ENCODE data around the gene ATP6AP1. TPM values are rescaled to one million over a fixed set of nuclear protein-coding genes. Genes with fewer than 3 reads are reported as not detected.
A peak's percentile ranks its signal among the peaks of the same experiment; 100 is the strongest.

ATP6AP1 gene
- total RNA-seq, 1 experiment from 2014 or later: 112 TPM

- no peaks in the 10 kb centered on the region for H3K36me3 ChIP-seq (ENCODE audit: control insufficient read depth, insufficient read depth, low read length)
- H3K9me3 Mint-ChIP-seq (ENCODE audit: unreplicated experiment): no peaks in the 10 kb centered on the region
- CTCF ChIA-PET: no interaction called here
- peaks cover 8% of the 10 kb centered on the region for H3K36me3 Mint-ChIP-seq (ENCODE audit: insufficient read depth, unreplicated experiment)
- peak overlapping the region; percentile 72 for H3K4me3 ChIP-seq (ENCODE audit: low read depth, low read length)
- no peaks in the 10 kb centered on the region for H3K9me3 ChIP-seq
- H3K4me1 Mint-ChIP-seq (ENCODE audit: low read depth, unreplicated experiment): no peaks in the 10 kb centered on the region
- no peaks in the 10 kb centered on the region for H3K4me1 ChIP-seq
- H3K27me3 ChIP-seq (replicated peaks; ENCODE audit: control insufficient read depth, insufficient read depth, low read length): no peaks in the 10 kb centered on the region
- POLR2A ChIA-PET: no interaction called here
- H3K4me3 Mint-ChIP-seq (ENCODE audit: unreplicated experiment): peak overlapping the region; percentile 77
- no peak for TF ChIP-seq CTCF (IDR thresholded peaks at IDR 0.05; ENCODE audit: insufficient read depth in 1 of 2, low read depth in 1 of 2, low read length in 1 of 2, severe bottlenecking in 1 of 2, unreplicated experiment in 1 of 2)
- no peaks in the 10 kb centered on the region for H3K27me3 Mint-ChIP-seq (ENCODE audit: insufficient read depth, unreplicated experiment)
- H3K27ac Mint-ChIP-seq (ENCODE audit: unreplicated experiment): no peak overlapping the region
- intact Hi-C loops (cut with micrococcal nuclease; ENCODE audit: unreplicated experiment): no loop called here
- BruUV-seq (replicated peaks): no TSS peak
- no peak for DNase-seq
These were observed 8.0 kb downstream of the ATP6AP1 start for GRCh38 chrX:154436374-154436982.

GRCh38 chrX:154436983-154437752 is 8.7 kb downstream of the ATP6AP1 start, which contains the start of gene GDI1:
Gene GDI1 (plus strand): TSS chrX:154437154. CDS start chrX:154437255, 101 bp downstream.
- H3K4me3 Mint-ChIP-seq (ENCODE audit: unreplicated experiment): peak within 1 kb of the TSS; percentile 77
- H3K4me1 Mint-ChIP-seq (ENCODE audit: low read depth, unreplicated experiment): no peaks in the 10 kb centered on the region
- Histone ChIP-seq H3K27me3 (replicated peaks; ENCODE audit: control insufficient read depth, insufficient read depth, low read length) (no peaks in the 10 kb centered on the region), H3K36me3 (ENCODE audit: control insufficient read depth, insufficient read depth, low read length) (no peaks in the 10 kb centered on the region), H3K9me3 (no peaks in the 10 kb centered on the region), H3K4me3 (ENCODE audit: low read depth, low read length) (peak within 1 kb of the TSS; percentile 72), H3K4me1 (no peaks in the 10 kb centered on the region)
- peaks cover 8% of the 10 kb centered on the region for H3K36me3 Mint-ChIP-seq (ENCODE audit: insufficient read depth, unreplicated experiment)
- BruUV-seq (replicated peaks): no TSS peak
- peak within 1 kb of the TSS; percentile 39 for H3K27ac Mint-ChIP-seq (ENCODE audit: unreplicated experiment)
- ChIA-PET CTCF (no interaction called here), POLR2A (no interaction called here)
- H3K27me3 Mint-ChIP-seq (ENCODE audit: insufficient read depth, unreplicated experiment): no peaks in the 10 kb centered on the region
- DNase-seq: peak; percentile 56 to 60
- no peak for TF ChIP-seq CTCF (IDR thresholded peaks at IDR 0.05; ENCODE audit: insufficient read depth in 1 of 2, low read depth in 1 of 2, low read length in 1 of 2, severe bottlenecking in 1 of 2, unreplicated experiment in 1 of 2)
- H3K9me3 Mint-ChIP-seq (ENCODE audit: unreplicated experiment): no peaks in the 10 kb centered on the region
- intact Hi-C loops (cut with micrococcal nuclease; ENCODE audit: unreplicated experiment): no loop called here

GRCh38 chrX:154437971-154438893 is 9.8 kb downstream of the ATP6AP1 start:
- ChIA-PET POLR2A (no interaction called here), CTCF (no interaction called here)
- Mint-ChIP-seq H3K4me1 (ENCODE audit: low read depth, unreplicated experiment) (no peaks in the 10 kb centered on the region), H3K27ac (ENCODE audit: unreplicated experiment) (peak overlapping the region; percentile 39), H3K4me3 (ENCODE audit: unreplicated experiment) (peak overlapping the region; percentile 77), H3K9me3 (ENCODE audit: unreplicated experiment) (no peaks in the 10 kb centered on the region), H3K27me3 (ENCODE audit: insufficient read depth, unreplicated experiment) (no peaks in the 10 kb centered on the region), H3K36me3 (ENCODE audit: insufficient read depth, unreplicated experiment) (peaks cover 8% of the 10 kb centered on the region)
- Histone ChIP-seq H3K27me3 (replicated peaks; ENCODE audit: control insufficient read depth, insufficient read depth, low read length) (no peaks in the 10 kb centered on the region), H3K9me3 (no peaks in the 10 kb centered on the region), H3K36me3 (ENCODE audit: control insufficient read depth, insufficient read depth, low read length) (no peaks in the 10 kb centered on the region), H3K4me3 (ENCODE audit: low read depth, low read length) (peak overlapping the region; percentile 72), H3K4me1 (no peaks in the 10 kb centered on the region)
- TF ChIP-seq CTCF (IDR thresholded peaks at IDR 0.05; ENCODE audit: insufficient read depth in 1 of 2, low read depth in 1 of 2, low read length in 1 of 2, severe bottlenecking in 1 of 2, unreplicated experiment in 1 of 2): no peak
- no peak for DNase-seq
- intact Hi-C loops (cut with micrococcal nuclease; ENCODE audit: unreplicated experiment): no loop called here
- TSS peak; percentile 2 for BruUV-seq (replicated peaks)
